Osteoblast (primary cell): Measurements from ENCODE around the gene PAX6. TPM values are rescaled to one million over a fixed set of nuclear protein-coding genes. Genes with fewer than 3 reads are reported as not detected.

Experiments
- DNase-seq: peaks from one replicate; pipeline ENCODE4 v3.0.0; 2011; ENCODE audit warnings: low spot score, mixed read lengths; ENCODE audit not compliant: insufficient read length; ENCODE audit errors: missing footprints
- H2AFZ ChIP-seq: 2 replicates; pipeline ENCODE4 v1.6.0; 2011; ENCODE audit warnings: mild to moderate bottlenecking, low read length
- H3K27ac ChIP-seq: 2 replicates; pipeline ENCODE4 v1.5.1; 2011; ENCODE audit warnings: mild to moderate bottlenecking, low read depth, low read length, moderate library complexity
- H3K27me3 ChIP-seq: 2 replicates; pipeline ENCODE4 v1.6.0; 2012; ENCODE audit warnings: mild to moderate bottlenecking, control low read depth, inconsistent platforms, low read length, moderate library complexity; ENCODE audit not compliant: insufficient read depth
- H3K36me3 ChIP-seq: 2 replicates; pipeline ENCODE4 v1.5.1; 2011; ENCODE audit warnings: mild to moderate bottlenecking, low read length, control low read depth, moderate library complexity; ENCODE audit not compliant: insufficient read depth
- H3K4me1 ChIP-seq: 2 replicates; pipeline ENCODE4 v1.5.1; 2011; ENCODE audit warnings: mild to moderate bottlenecking, low read length, control low read depth, moderate library complexity; ENCODE audit not compliant: insufficient read depth
- H3K4me2 ChIP-seq: 2 replicates; pipeline ENCODE4 v1.6.0; 2011; ENCODE audit warnings: mild to moderate bottlenecking, low read length; ENCODE audit not compliant: insufficient read depth
- H3K4me3 ChIP-seq: fragments of 200-600 bp; sonication (generic); 3 replicates; pipeline ENCODE4 v1.5.1; 2012; ENCODE audit warnings: mild to moderate bottlenecking, low read length, inconsistent platforms; ENCODE audit not compliant: insufficient read depth
- H3K79me2 ChIP-seq: 2 replicates; pipeline ENCODE4 v1.6.0; 2012; ENCODE audit warnings: mild to moderate bottlenecking, low read length, control low read depth, inconsistent platforms; ENCODE audit not compliant: insufficient read depth
- H3K9me3 ChIP-seq: 2 replicates; pipeline ENCODE4 v1.5.1; 2011; ENCODE audit warnings: low read depth, low read length, control low read depth
- H4K20me1 ChIP-seq: 2 replicates; pipeline ENCODE4 v1.6.0; 2012; ENCODE audit warnings: mild to moderate bottlenecking, low read length, control low read depth; ENCODE audit not compliant: insufficient read depth
- CTCF ChIP-seq: IDR thresholded peaks from 2 replicates; pipeline ENCODE4 v1.5.1; 2011; ENCODE audit warnings: mild to moderate bottlenecking, low read depth, low read length, moderate library complexity; ENCODE audit errors: extremely low read depth
- total RNA-seq: library from RNA; depleted of rRNA; stranded (reverse); fragments of >200 nt; gene quantifications from 2 replicates; pipeline ENCODE4 v1.2.3, GENCODE V29; 2012

Gene PAX6
- total RNA-seq, 1 donor: 0.36 TPM

DNA sequence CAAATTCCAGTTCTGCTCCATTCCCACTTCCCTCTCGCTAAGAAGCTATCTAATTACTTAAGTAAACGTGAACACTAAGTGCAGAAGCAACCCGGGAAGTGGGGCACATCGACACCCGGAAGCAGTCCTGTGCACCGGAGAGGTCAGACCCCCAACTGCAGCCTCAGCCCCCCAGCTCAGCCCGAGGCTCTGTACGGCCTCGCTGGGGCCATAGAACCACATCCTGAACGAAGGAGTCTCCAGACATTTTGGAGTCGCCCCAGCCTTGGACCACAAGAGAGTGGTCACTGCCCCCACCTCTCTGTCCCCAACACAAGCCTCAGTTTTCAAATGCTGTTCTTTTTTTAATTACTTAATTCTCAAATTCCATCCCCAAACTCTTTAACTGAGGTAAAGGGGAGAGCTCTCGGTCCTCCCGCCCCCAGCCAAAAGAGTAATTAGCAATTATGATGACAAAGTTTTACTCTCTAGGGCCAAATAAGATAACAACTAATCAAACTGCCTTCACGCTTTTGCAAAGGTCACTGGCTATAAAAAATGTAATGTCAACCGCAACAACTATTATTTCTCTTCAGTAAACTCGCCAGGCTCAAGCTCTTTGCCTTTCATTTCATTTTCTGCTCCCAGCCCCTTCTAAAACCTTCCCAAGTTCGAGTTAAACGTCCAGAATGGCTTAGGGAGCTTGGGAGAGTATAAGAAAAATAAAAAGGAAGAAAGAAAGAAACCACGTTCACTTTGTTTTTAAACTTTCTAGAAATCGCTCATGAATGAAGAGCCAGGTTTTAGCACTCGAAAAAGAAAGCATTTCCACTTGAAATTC is 2.2 kb downstream of the PAX6 start:
- no peak overlapping the region for H3K4me3 ChIP-seq
- peaks cover 5% of the 10 kb centered on the region for H3K4me1 ChIP-seq
- no peaks in the 10 kb centered on the region for H3K9me3 ChIP-seq
- peak; percentile 66 for DNase-seq
- peaks cover 2% of the 10 kb centered on the region for H4K20me1 ChIP-seq
- H3K79me2 ChIP-seq: no peaks in the 10 kb centered on the region
- no peak overlapping the region for H3K27ac ChIP-seq
- no peak overlapping the region for H3K4me2 ChIP-seq
- no peak for TF ChIP-seq CTCF
- H3K27me3 ChIP-seq: peaks cover 99% of the 10 kb centered on the region
- H2AFZ ChIP-seq: no peak overlapping the region
- H3K36me3 ChIP-seq: no peaks in the 10 kb centered on the region

- H3K79me2 ChIP-seq: no peaks in the 10 kb centered on the region
- H2AFZ ChIP-seq: no peak overlapping the region
- no peaks in the 10 kb centered on the region for H3K9me3 ChIP-seq
- H3K27me3 ChIP-seq: peaks cover 99% of the 10 kb centered on the region
- H3K36me3 ChIP-seq: no peaks in the 10 kb centered on the region
- no peak overlapping the region for H3K27ac ChIP-seq
- no peak for TF ChIP-seq CTCF
- peak; percentile 55 for DNase-seq
- no peak overlapping the region for H3K4me2 ChIP-seq
- no peak overlapping the region for H3K4me3 ChIP-seq
- peaks cover 5% of the 10 kb centered on the region for H4K20me1 ChIP-seq
- peaks cover 5% of the 10 kb centered on the region for H3K4me1 ChIP-seq
These were observed 3.1 kb downstream of the PAX6 start for GRCh38 chr11:31807799-31808667.

DNA sequence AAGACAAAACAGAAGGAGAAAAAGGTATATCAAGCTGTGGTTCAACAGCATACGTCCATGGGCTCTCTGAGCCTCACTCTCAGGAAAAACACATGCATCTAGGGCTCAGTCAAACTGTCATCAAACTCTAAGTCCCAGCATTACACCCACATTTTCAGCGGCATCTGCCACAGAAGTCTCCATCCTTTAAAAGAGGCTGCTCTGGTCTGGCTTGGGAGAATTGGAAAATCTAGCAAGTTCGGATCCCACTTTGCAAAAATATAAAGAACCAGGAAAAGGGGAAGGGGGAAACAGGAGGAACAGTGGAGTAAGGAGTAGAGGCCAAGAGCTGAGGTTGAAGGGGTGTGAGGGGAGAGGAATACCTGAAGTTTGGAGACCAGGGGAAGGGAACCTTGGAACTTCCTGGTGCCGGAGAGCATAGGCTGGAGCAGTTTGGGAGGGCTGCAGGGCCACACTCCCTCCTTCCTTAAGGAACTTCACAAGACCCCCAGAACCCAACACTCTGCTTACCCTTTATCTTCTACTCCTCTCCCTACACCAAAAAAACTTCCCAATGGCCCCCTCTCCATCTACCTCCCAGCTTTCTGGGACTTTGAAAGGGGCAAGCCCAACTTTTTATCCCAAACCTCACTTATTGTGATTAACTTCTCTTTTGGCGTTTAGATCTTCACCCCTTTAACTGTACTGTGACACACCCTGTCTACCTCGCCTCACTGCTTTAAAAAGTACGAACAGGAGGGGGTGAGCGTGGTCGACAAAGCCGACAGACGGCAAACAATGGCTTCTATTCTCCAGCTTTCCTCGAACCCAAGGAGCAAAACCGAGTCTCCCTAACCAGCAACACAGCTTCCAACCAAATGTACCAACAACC is 4.0 kb downstream of the PAX6 start:
- Histone ChIP-seq H3K79me2 (no peaks in the 10 kb centered on the region), H3K4me3 (no peak overlapping the region), H4K20me1 (peaks cover 5% of the 10 kb centered on the region), H3K36me3 (no peaks in the 10 kb centered on the region), H3K9me3 (no peaks in the 10 kb centered on the region), H3K4me1 (peaks cover 5% of the 10 kb centered on the region), H3K27me3 (peaks cover 98% of the 10 kb centered on the region), H2AFZ (no peak overlapping the region), H3K4me2 (no peak overlapping the region), H3K27ac (no peak overlapping the region)
- DNase-seq: peak; percentile 84
- TF ChIP-seq CTCF: no peak
